ENCODE data around the gene OR10K1. TPM values are rescaled to one million over a fixed set of nuclear protein-coding genes. Genes with fewer than 3 reads are reported as not detected.

OR10K1 gene, protein sequence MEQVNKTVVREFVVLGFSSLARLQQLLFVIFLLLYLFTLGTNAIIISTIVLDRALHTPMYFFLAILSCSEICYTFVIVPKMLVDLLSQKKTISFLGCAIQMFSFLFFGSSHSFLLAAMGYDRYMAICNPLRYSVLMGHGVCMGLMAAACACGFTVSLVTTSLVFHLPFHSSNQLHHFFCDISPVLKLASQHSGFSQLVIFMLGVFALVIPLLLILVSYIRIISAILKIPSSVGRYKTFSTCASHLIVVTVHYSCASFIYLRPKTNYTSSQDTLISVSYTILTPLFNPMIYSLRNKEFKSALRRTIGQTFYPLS
- not detected in 2 replicates for total RNA-seq

DNA sequence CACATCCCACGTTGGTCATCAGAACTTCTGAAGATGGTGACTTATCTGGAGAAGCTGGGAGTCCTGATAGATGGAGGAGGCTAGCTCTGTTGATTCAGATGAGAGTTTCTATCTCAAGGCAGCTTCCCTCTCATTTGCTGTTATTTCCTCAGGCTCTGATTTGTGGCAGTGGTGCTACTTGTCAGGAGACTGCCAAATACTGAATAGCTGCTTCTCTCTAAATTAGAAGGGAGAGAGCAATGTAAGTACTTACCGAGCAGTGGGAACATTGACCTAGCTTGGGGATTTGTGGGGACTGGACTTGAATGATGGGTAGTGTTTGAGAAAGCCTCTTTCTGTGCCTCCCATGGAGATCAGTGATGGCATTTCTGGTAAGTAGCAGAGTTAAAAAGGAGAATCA, at the start of gene OR10K1:
TSS of gene OR10K1 (plus strand) at position 301 of the 400 bp plus-strand sequence. CDS start 3,728 bp downstream, outside the sequence.

DNA sequence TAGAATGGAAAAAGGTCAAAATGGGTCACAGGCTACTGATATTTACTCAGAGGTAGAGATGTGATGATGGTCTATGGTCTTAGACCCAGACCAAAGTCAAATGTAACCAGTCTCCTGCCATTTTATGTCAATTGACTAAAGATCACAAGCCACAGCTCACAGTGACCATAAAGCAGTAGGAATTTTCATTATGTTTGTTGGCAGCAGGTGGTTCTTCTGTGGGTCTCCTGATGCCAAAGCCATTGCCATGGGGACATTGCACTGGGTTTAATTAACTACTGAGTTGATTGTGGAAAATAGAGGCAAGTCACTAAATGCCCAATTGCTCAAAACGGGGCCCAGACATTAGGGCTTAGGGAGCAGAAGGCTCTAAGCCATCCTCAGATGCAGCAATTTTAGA, 35.5 kb upstream of the OR10K1 start, which contains the start of gene OR10K2:
TSS of gene OR10K2 (minus strand) at position 101 of the 400 bp plus-strand sequence. CDS start 5,371 bp downstream, outside the sequence.

DNA sequence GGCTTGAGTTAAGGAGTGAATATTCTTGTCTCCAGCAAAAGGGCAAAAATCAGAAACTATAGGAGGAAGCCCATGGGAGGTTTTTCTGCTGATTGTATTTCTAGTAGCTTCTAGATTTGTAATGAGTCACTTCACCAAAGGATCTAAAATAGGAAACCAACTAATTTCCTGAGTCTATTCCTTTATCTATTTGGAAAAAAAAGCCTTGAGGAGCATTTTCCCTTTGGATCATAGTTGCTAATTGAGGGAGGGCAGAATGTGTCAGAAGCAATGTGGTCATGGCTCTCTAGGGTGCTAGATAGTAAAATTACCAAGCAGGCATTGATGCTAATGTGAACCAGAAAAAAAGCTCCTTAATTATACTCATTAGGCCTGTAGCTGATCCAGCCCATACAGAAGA, 10.3 kb downstream of the OR10K1 start, which contains the start of gene OR10R2:
TSS of gene OR10R2 (plus strand) at position 301 of the 400 bp plus-strand sequence. CDS start 106 bp downstream, outside the sequence.

Other genes with a start within 250 kb of the OR10K1 start
- not detected in 2 replicates for gene CD1A, start 207.4 kb upstream of the OR10K1 start, total RNA-seq
- not detected in 2 replicates for gene CD1C, start 171.9 kb upstream of the OR10K1 start, total RNA-seq
- not detected in 2 replicates for gene CD1B, start 130.3 kb upstream of the OR10K1 start, total RNA-seq
- gene CD1E, start 107.9 kb upstream of the OR10K1 start, total RNA-seq, result not detected in 2 replicates
- not detected in 2 replicates for gene OR10T2, start 62.4 kb upstream of the OR10K1 start, total RNA-seq
- not detected in 2 replicates for gene OR10K2, start 35.6 kb upstream of the OR10K1 start, total RNA-seq
- gene OR10R2, start 10.4 kb downstream of the OR10K1 start, total RNA-seq, result not detected in 2 replicates
- gene OR6Y1, start 92.6 kb downstream of the OR10K1 start, total RNA-seq, result not detected in 2 replicates
- gene OR6P1, start 108.7 kb downstream of the OR10K1 start, total RNA-seq, result not detected in 2 replicates
- not detected in 2 replicates for gene OR10X1, start 118.1 kb downstream of the OR10K1 start, total RNA-seq
- gene OR10Z1, start 143.4 kb downstream of the OR10K1 start, total RNA-seq, result not detected in 2 replicates
- not detected in 2 replicates for gene SPTA1, start 224.9 kb downstream of the OR10K1 start, total RNA-seq
- gene OR6K2, start 238.8 kb downstream of the OR10K1 start, total RNA-seq, result not detected in 2 replicates

Measured in cardiac atrium fibroblast (primary cell).